GM19035 (cell line): ENCODE results near the gene GNAT2.

Experiments used
- ATAC-seq: cut with Tn5 transposase; IDR thresholded peaks from one replicate; pipeline ENCODE4 v1.9.1; 2021; ENCODE audit not compliant: unreplicated experiment

Gene GNAT2

DNA sequence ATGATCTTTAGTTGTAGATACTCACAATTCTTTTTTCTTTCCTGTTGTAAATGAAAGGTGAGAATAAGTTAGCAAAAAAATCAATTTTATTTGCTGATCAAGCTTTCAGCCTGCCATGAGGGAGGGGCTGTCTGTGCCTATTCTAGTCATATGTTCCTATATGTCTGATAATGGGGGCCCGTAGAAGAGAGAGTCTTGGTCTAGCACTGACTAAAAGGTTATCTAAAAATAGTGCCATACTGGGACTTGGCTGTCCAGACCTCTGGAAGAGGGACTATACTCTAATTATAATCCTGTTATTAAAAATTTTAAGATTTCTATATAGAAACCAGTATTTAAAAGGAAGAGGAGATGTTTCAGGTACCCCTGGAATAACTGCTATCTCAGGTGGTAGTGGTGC, 52.4 kb downstream of the GNAT2 start:
- no peak for ATAC-seq

DNA sequence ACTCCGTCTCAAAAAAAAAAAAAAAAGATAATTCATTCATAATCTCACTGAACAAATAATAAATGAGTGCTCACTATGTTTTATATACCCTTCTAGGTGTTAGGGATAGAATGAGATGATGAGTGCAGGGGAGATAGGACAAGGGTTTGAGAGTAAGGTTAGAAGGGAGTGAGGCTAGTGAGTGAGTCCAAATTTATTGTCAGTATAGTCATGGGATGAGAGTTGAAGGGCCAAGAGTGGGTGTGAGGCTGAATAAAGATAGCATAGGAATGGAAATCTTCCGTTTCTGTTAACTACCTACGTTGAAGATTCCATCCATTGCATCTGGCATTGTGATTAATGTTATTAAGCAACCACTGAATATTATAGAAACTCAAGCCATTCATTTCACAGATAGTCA, 54.2 kb downstream of the GNAT2 start:
- no peak for ATAC-seq

DNA sequence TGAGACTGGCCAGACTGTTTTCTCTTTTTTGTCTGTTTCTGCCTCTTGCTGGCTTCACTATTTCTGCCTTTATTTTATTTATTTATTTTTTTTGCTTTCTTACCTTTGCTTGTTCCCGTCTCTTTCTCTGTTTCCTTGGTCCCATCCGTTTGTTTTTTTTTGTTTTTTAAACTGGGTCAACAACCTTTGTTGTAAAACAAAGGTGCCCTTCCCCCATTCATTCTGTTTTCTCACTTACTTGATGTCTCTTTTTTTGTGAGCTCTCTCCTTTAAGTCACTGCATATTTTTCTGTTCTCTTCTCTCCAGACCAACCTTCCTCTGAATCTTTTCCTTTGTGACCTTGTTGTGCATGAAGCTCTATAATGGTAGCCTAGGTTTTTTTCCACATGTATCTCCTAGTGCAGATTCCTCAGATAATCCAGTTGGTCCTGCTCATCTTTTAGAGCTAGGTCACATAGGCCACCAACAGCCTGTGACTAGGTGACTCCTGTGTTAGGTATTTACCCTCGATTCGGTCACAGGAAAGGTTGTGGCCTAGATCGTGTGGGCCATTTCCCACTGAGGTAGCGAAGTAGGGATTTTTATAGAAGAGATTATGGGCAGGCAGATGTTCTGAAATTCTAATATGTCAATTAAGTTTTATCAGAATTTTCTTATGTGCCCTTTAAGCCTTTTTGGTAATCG, 55.1 kb downstream of the GNAT2 start:
- ATAC-seq: no peak

DNA sequence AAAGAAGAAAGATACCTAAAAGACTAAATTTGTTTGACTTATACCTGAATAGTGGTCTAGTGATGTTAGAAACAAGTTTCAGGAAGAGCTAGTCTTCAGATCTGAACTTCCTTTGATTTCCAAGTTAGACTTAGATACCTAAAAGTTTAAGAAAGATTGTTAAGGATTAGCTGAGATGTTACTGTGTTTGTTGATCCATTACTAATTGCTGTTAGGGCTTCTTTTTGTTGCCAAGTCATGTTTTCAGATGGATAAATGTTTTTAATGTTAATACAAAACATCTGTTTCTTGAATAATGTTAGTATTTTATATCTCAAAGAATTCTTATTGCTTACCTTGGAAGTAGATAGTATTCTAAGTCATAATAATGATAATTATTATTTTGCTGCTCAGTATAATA, 59.4 kb downstream of the GNAT2 start:
- ATAC-seq: no peak

DNA sequence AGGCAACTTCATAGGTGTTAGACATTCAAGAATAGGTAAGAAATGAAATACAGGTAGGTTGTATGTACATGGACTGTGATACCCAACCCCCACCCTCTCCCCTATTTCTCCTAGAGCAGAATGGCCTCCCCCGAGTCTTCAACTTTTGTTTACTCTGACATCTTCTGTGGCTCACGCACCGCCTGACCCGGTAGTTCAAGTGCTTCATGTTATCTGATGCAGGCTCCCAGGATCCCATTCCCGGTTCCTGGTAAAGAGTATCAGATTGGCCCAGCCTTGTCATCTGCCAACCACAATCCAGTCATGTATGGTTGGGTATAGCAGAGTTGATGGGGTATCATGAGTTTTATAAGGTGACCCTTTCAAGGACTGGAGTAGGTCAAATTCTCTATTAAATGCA, 61.9 kb downstream of the GNAT2 start:
- no peak for ATAC-seq

DNA sequence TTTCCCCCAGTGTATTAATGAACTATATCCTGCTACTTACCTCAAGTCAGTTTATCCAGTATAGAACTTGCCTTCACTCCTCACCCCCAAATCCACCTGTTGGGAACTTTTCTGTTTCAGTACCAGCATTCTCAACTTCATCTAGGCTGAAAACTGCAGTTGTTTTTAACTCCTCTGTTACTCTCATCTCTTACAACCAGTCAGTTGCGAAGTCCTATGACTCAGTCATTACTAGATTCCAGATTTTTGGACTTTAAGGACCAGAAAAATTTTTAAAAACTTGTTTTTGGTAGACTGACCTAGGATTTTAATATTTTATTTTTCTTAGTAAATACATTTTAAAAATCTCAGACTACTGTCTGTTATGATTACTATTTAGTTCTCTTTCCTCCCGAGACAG, 62.9 kb downstream of the GNAT2 start:
- no peak for ATAC-seq
